ENCODE measurements around the gene DLGAP4. TPM values are rescaled to one million over a fixed set of nuclear protein-coding genes. Genes with fewer than 3 reads are reported as not detected.

DLGAP4 gene
- total and polyA plus RNA-seq, 3 experiments from 2014 or later = 15.5 to 19.3 (median 19.1) TPM

GRCh38 chr20:36360429-36360828 is 54.3 kb downstream of the DLGAP4 start:
- Histone ChIP-seq H3K36me3 (ENCODE audit: insufficient read depth, low read length) (no peaks in the 10 kb centered on the region), H3K9me3 (ENCODE audit: low read length) (no peaks in the 10 kb centered on the region), H3K27ac (ENCODE audit: low read depth, low read length) (no peak overlapping the region), H3K27me3 (ENCODE audit: insufficient read depth, low read length, poor library complexity, severe bottlenecking) (no peaks in the 10 kb centered on the region), H3K4me3 (ENCODE audit: low read length) (no peak overlapping the region), H3K4me1 (ENCODE audit: insufficient read depth, low read length) (no peaks in the 10 kb centered on the region)
- POLR2A ChIA-PET = interaction anchor here (0.6 kb wide), 1 partner anchor 141 kb away, joined by 3 read pairs; no protein-coding TSS in a partner anchor
- no peaks in the 10 kb centered on the region for H3K9me3 Mint-ChIP-seq
- no peaks in the 10 kb centered on the region for H3K4me1 Mint-ChIP-seq
- no peak overlapping the region for H3K4me3 Mint-ChIP-seq
- no peak for DNase-seq
- no peaks in the 10 kb centered on the region for H3K36me3 Mint-ChIP-seq
- CTCF ChIA-PET = no interaction called here
- H3K27me3 Mint-ChIP-seq = peaks cover 15 to 34% of the 10 kb centered on the region in 2 donors
- H3K27ac Mint-ChIP-seq = no peak overlapping the region

- H3K27ac Mint-ChIP-seq = no peak overlapping the region
- ChIA-PET CTCF (no interaction called here), POLR2A (no interaction called here)
- H3K27ac ChIP-seq (ENCODE audit: low read depth, low read length) = no peak overlapping the region
- H3K4me3 ChIP-seq (ENCODE audit: low read length) = no peak overlapping the region
- no peaks in the 10 kb centered on the region for H3K36me3 Mint-ChIP-seq
- peaks cover 15 to 28% of the 10 kb centered on the region in 2 donors for H3K27me3 Mint-ChIP-seq
- no peak for DNase-seq
- no peaks in the 10 kb centered on the region for H3K9me3 Mint-ChIP-seq
- no peaks in the 10 kb centered on the region for H3K4me1 Mint-ChIP-seq
- H3K4me3 Mint-ChIP-seq = no peak overlapping the region
- H3K36me3 ChIP-seq (ENCODE audit: insufficient read depth, low read length) = no peaks in the 10 kb centered on the region
- H3K4me1 ChIP-seq (ENCODE audit: insufficient read depth, low read length) = no peaks in the 10 kb centered on the region
- no peaks in the 10 kb centered on the region for H3K27me3 ChIP-seq (ENCODE audit: insufficient read depth, low read length, poor library complexity, severe bottlenecking)
- no peaks in the 10 kb centered on the region for H3K9me3 ChIP-seq (ENCODE audit: low read length)
These were observed 55.3 kb downstream of the DLGAP4 start for GRCh38 chr20:36361406-36361805.

GRCh38 chr20:36362261-36362660 is 56.1 kb downstream of the DLGAP4 start:
- Mint-ChIP-seq H3K36me3 (no peaks in the 10 kb centered on the region), H3K4me1 (no peaks in the 10 kb centered on the region), H3K9me3 (no peaks in the 10 kb centered on the region), H3K27me3 (peaks cover 12 to 22% of the 10 kb centered on the region in 2 donors), H3K4me3 (no peak overlapping the region), H3K27ac (no peak overlapping the region)
- Histone ChIP-seq H3K36me3 (ENCODE audit: insufficient read depth, low read length) (no peaks in the 10 kb centered on the region), H3K4me3 (ENCODE audit: low read length) (no peak overlapping the region), H3K9me3 (ENCODE audit: low read length) (no peaks in the 10 kb centered on the region), H3K4me1 (ENCODE audit: insufficient read depth, low read length) (no peaks in the 10 kb centered on the region), H3K27ac (ENCODE audit: low read depth, low read length) (no peak overlapping the region), H3K27me3 (ENCODE audit: insufficient read depth, low read length, poor library complexity, severe bottlenecking) (no peaks in the 10 kb centered on the region)
- POLR2A ChIA-PET = no interaction called here
- DNase-seq = no peak
- CTCF ChIA-PET = no interaction called here

GRCh38 chr20:36362978-36363713 is 57.0 kb downstream of the DLGAP4 start:
- Mint-ChIP-seq H3K4me1 (no peaks in the 10 kb centered on the region), H3K36me3 (no peaks in the 10 kb centered on the region), H3K27ac (no peak overlapping the region), H3K27me3 (peaks cover 10 to 19% of the 10 kb centered on the region in 2 donors), H3K4me3 (no peak overlapping the region), H3K9me3 (no peaks in the 10 kb centered on the region)
- POLR2A ChIA-PET = no interaction called here
- H3K4me3 ChIP-seq (ENCODE audit: low read length) = no peak overlapping the region
- no peak for DNase-seq
- H3K27ac ChIP-seq (ENCODE audit: low read depth, low read length) = no peak overlapping the region
- H3K4me1 ChIP-seq (ENCODE audit: insufficient read depth, low read length) = no peaks in the 10 kb centered on the region
- no peaks in the 10 kb centered on the region for H3K9me3 ChIP-seq (ENCODE audit: low read length)
- CTCF ChIA-PET = no interaction called here
- no peaks in the 10 kb centered on the region for H3K27me3 ChIP-seq (ENCODE audit: insufficient read depth, low read length, poor library complexity, severe bottlenecking)
- no peaks in the 10 kb centered on the region for H3K36me3 ChIP-seq (ENCODE audit: insufficient read depth, low read length)

- H3K27ac Mint-ChIP-seq = no peak overlapping the region
- no peak overlapping the region for H3K4me3 Mint-ChIP-seq
- no peaks in the 10 kb centered on the region for H3K36me3 ChIP-seq (ENCODE audit: insufficient read depth, low read length)
- no peaks in the 10 kb centered on the region for H3K4me1 Mint-ChIP-seq
- no peaks in the 10 kb centered on the region for H3K27me3 ChIP-seq (ENCODE audit: insufficient read depth, low read length, poor library complexity, severe bottlenecking)
- no peak overlapping the region for H3K4me3 ChIP-seq (ENCODE audit: low read length)
- H3K9me3 ChIP-seq (ENCODE audit: low read length) = no peaks in the 10 kb centered on the region
- ChIA-PET CTCF (no interaction called here), POLR2A (interaction anchor here (0.6 kb wide), 1 partner anchor 8 kb away, joined by 3 read pairs; no protein-coding TSS in a partner anchor)
- H3K36me3 Mint-ChIP-seq = no peaks in the 10 kb centered on the region
- no peaks in the 10 kb centered on the region for H3K9me3 Mint-ChIP-seq
- no peak for DNase-seq
- peaks cover 9 to 17% of the 10 kb centered on the region in 2 donors for H3K27me3 Mint-ChIP-seq
- H3K4me1 ChIP-seq (ENCODE audit: insufficient read depth, low read length) = no peaks in the 10 kb centered on the region
- no peak overlapping the region for H3K27ac ChIP-seq (ENCODE audit: low read depth, low read length)
These were observed 58.4 kb downstream of the DLGAP4 start for GRCh38 chr20:36364506-36364905.

- Histone ChIP-seq H3K36me3 (ENCODE audit: insufficient read depth, low read length) (no peaks in the 10 kb centered on the region), H3K4me3 (ENCODE audit: low read length) (no peak overlapping the region), H3K27ac (ENCODE audit: low read depth, low read length) (no peak overlapping the region), H3K27me3 (ENCODE audit: insufficient read depth, low read length, poor library complexity, severe bottlenecking) (peaks cover 4% of the 10 kb centered on the region), H3K4me1 (ENCODE audit: insufficient read depth, low read length) (no peaks in the 10 kb centered on the region), H3K9me3 (ENCODE audit: low read length) (no peaks in the 10 kb centered on the region)
- Mint-ChIP-seq H3K4me1 (no peaks in the 10 kb centered on the region), H3K36me3 (no peaks in the 10 kb centered on the region), H3K9me3 (no peaks in the 10 kb centered on the region), H3K4me3 (no peak overlapping the region), H3K27me3 (peaks cover 10% of the 10 kb centered on the region in 2 donors), H3K27ac (no peak overlapping the region)
- CTCF ChIA-PET = no interaction called here
- POLR2A ChIA-PET = no interaction called here
- DNase-seq = no peak
These were observed 60.7 kb downstream of the DLGAP4 start for GRCh38 chr20:36366623-36367369.

GRCh38 chr20:36367370-36367745 is 61.2 kb downstream of the DLGAP4 start:
- ChIA-PET CTCF (no interaction called here), POLR2A (no interaction called here)
- Histone ChIP-seq H3K4me1 (ENCODE audit: insufficient read depth, low read length) (no peaks in the 10 kb centered on the region), H3K36me3 (ENCODE audit: insufficient read depth, low read length) (no peaks in the 10 kb centered on the region), H3K27me3 (ENCODE audit: insufficient read depth, low read length, poor library complexity, severe bottlenecking) (peaks cover 4% of the 10 kb centered on the region), H3K27ac (ENCODE audit: low read depth, low read length) (no peak overlapping the region), H3K4me3 (ENCODE audit: low read length) (no peak overlapping the region), H3K9me3 (ENCODE audit: low read length) (no peaks in the 10 kb centered on the region)
- no peaks in the 10 kb centered on the region for H3K4me1 Mint-ChIP-seq
- DNase-seq = no peak
- H3K27me3 Mint-ChIP-seq = peaks cover 10 to 13% of the 10 kb centered on the region in 2 donors
- H3K27ac Mint-ChIP-seq = no peak overlapping the region
- no peaks in the 10 kb centered on the region for H3K36me3 Mint-ChIP-seq
- H3K4me3 Mint-ChIP-seq = no peak overlapping the region
- no peaks in the 10 kb centered on the region for H3K9me3 Mint-ChIP-seq

GRCh38 chr20:36367907-36368799 is 62.0 kb downstream of the DLGAP4 start:
- Histone ChIP-seq H3K27ac (ENCODE audit: low read depth, low read length) (no peak overlapping the region), H3K4me1 (ENCODE audit: insufficient read depth, low read length) (no peaks in the 10 kb centered on the region), H3K36me3 (ENCODE audit: insufficient read depth, low read length) (no peaks in the 10 kb centered on the region), H3K27me3 (ENCODE audit: insufficient read depth, low read length, poor library complexity, severe bottlenecking) (peaks cover 4% of the 10 kb centered on the region), H3K9me3 (ENCODE audit: low read length) (no peaks in the 10 kb centered on the region), H3K4me3 (ENCODE audit: low read length) (no peak overlapping the region)
- Mint-ChIP-seq H3K27ac (no peak overlapping the region), H3K36me3 (no peaks in the 10 kb centered on the region), H3K27me3 (peaks cover 13 to 16% of the 10 kb centered on the region in 2 donors), H3K4me1 (no peaks in the 10 kb centered on the region), H3K4me3 (no peak overlapping the region), H3K9me3 (no peaks in the 10 kb centered on the region)
- DNase-seq = no peak
- ChIA-PET CTCF (no interaction called here), POLR2A (no interaction called here)
